Measurements from ENCODE around the gene CFAP410. TPM values are rescaled to one million over a fixed set of nuclear protein-coding genes. Genes with fewer than 3 reads are reported as not detected.

CFAP410 gene
- total RNA-seq: 9.5 and 17.4 TPM in 2 replicates

DNA sequence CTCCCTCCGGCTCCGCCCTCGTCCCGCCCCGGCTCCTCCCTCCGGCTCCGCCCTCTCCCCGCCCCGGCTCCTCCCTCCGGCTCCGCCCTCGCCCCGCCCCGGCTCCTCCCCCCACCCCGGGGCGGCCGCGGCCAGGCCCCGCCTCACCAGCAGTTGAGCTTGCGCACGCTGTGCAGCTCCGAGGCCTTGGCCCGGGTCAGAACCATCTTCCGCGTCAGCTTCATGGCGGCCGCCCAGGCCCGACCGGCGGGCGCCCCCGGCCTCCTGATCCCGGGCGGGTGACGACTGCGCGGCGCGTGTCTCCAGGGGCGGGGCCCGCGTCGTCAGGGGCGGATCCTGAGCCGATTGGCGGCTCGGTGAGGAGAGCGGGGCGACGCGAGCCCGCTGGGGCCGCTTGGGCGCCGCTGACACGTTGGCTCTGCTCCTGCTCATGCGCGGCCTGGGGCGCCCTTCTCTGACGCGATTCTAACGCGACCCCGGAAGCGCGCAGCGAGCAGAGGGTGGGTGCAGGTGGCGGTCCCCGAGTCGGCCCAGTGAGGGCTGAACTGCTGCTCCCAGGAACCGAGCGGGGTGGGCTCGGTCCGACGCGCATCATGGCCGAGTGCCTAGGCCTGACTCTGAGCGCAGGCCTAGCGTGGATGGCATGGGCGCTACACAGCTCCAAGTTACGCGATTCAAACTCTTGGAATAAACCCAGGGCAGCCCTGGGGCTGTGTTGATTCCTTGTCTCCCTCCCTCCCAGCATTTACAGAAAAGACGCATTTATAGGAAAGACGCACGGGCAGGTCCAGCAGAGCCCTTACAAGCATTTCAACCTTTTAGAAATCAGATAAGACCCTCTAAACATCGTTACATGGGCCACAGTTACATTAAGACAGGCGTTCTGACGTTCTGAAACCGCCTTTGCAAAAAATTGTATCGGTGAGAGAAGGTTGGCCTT is at the start of gene CFAP410:
TSS of gene CFAP410 (minus strand) at position 420 of the 940 bp plus-strand sequence. CDS start at position 224, 196 bp downstream.
- peak within 1 kb of the TSS; percentile 97 for H3K4me3 ChIP-seq (ENCODE audit: low read depth, low read length)
- TF ChIP-seq, protein P1, sequence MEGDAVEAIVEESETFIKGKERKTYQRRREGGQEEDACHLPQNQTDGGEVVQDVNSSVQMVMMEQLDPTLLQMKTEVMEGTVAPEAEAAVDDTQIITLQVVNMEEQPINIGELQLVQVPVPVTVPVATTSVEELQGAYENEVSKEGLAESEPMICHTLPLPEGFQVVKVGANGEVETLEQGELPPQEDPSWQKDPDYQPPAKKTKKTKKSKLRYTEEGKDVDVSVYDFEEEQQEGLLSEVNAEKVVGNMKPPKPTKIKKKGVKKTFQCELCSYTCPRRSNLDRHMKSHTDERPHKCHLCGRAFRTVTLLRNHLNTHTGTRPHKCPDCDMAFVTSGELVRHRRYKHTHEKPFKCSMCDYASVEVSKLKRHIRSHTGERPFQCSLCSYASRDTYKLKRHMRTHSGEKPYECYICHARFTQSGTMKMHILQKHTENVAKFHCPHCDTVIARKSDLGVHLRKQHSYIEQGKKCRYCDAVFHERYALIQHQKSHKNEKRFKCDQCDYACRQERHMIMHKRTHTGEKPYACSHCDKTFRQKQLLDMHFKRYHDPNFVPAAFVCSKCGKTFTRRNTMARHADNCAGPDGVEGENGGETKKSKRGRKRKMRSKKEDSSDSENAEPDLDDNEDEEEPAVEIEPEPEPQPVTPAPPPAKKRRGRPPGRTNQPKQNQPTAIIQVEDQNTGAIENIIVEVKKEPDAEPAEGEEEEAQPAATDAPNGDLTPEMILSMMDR (IDR thresholded peaks at IDR 0.05; ENCODE audit: insufficient read depth, low read depth, low read length): no peak
- peak; percentile 95 for DNase-seq (ENCODE audit: low read depth)

DNA sequence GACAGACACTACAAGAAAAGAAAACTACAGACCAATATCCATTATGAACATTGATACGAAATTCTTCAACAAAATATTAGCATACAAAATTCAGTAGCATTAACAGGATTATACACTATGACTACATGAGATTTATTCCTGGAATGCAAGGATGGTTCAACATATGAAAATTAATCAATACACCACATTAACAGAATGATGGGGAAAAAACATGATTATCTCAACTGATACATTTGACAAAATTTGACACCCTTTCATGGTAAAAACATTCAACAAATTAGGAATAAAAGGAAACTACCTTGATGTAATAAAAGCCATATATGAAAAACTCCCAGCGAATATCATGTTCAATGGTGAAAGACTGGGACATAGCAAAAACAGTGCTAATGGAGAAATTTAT is 45.8 kb upstream of the CFAP410 start:
- TF ChIP-seq, protein P1 (IDR thresholded peaks at IDR 0.05; ENCODE audit: insufficient read depth, low read depth, low read length): no peak
- H3K4me3 ChIP-seq (ENCODE audit: low read depth, low read length): no peak overlapping the region

DNA sequence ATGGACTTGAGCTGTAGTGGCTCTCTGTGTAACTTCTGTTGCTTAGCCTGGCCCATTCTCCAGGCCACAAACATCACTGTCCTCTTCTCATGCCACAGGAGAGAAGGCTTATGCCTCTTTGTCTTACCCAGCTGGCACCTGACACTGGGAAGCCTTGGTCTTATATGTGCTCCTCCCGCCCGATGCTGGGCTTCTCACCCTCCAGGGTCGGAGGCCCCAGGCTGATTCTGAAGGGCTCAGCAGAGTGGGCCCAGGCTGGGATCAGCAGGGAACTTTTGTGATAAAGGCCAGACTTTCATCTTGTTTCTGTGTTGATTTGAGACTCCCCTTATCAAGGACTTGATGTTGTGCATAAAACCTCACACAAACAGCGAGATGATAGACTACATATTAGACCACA is 44.0 kb upstream of the CFAP410 start:
- no peak overlapping the region for H3K4me3 ChIP-seq (ENCODE audit: low read depth, low read length)
- TF ChIP-seq, protein P1 (IDR thresholded peaks at IDR 0.05; ENCODE audit: insufficient read depth, low read depth, low read length): no peak
- no peak for DNase-seq (ENCODE audit: low read depth)

More for the DNA sequence above, 45.8 kb upstream of the CFAP410 start:
- no peak for DNase-seq (ENCODE audit: low read depth)

DNA sequence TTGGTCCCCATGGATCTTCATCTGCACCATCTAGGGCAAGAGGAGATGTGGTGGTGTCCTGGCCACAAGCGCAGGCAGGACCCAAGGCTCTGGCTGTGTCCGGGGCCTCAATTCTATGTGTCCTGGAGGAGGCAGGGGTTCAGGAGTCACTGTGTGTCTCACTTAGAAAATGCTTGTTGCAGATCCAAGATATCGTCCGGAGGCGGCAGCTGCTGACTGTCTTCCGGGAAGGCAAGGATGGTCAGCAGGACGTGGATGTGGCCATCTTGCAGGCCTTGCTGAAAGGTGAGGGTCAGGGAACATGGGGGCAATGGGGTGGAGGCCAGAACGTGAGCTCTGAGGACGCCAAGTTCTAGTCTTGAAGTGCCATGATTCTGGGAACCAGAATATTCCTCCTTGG is 43.3 kb upstream of the CFAP410 start:
- H3K4me3 ChIP-seq (ENCODE audit: low read depth, low read length): no peak overlapping the region
- no peak for DNase-seq (ENCODE audit: low read depth)
- TF ChIP-seq, protein P1 (IDR thresholded peaks at IDR 0.05; ENCODE audit: insufficient read depth, low read depth, low read length): no peak

DNA sequence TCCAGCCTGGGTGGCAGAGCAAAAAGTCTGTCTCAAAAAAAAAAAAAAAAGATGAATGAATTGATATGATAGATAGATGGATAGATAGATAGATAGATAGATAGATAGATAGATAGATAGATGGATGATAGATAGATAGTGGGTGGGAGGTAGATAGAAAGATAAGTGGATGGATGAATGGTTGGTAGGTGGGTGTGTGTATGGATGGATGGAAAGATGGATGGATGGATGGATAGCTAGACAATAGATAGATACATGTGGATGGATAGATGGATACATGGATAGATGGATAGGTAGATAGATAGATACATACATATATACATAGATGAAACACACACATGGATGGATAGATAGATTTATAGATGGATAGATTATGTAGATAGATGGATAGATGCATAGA is 42.7 kb upstream of the CFAP410 start:
- TF ChIP-seq, protein P1 (IDR thresholded peaks at IDR 0.05; ENCODE audit: insufficient read depth, low read depth, low read length): no peak
- no peak for DNase-seq (ENCODE audit: low read depth)
- no peak overlapping the region for H3K4me3 ChIP-seq (ENCODE audit: low read depth, low read length)

DNA sequence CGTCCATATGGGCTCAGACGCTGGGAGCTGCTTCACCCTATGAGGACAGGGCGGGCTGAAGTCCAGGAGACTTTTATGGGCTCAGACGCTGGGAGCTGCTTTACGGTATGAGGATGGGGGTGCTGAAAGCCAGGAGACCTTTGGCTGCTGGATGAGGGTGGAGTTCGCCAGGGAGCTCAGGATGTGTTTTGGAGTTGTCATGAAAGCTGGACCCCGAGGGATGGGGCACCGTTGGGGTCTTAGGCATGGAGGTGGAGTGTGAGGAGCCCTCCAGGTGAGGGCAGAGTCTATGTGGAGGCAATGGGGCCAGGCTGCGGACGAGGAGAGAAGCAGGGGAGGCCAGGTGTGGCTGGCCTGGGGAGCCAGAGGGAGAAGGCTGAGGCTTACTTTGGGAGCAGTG is 41.7 kb upstream of the CFAP410 start:
- no peak overlapping the region for H3K4me3 ChIP-seq (ENCODE audit: low read depth, low read length)
- DNase-seq (ENCODE audit: low read depth): no peak
- TF ChIP-seq, protein P1 (IDR thresholded peaks at IDR 0.05; ENCODE audit: insufficient read depth, low read depth, low read length): no peak

All from fibroblast of villous mesenchyme (primary cell).